Measurements from ENCODE around the gene GRM7.

GRCh38 chr3:7545334-7545733 is 684.4 kb downstream of the GRM7 start:
- no peak for TF ChIP-seq CREB1 (CRISPR knock-in tag; IDR thresholded peaks at IDR 0.05; ENCODE audit: low read depth)
- no peak for TF ChIP-seq CTCF (conservative IDR thresholded peaks at IDR 0.05; ENCODE audit: low read depth in 2 of 2)
- TF ChIP-seq EZH2phosphoT487 (IDR thresholded peaks at IDR 0.05; ENCODE audit: unreplicated experiment): no peak
- no peak for TF ChIP-seq NANOG (IDR thresholded peaks at IDR 0.05; ENCODE audit: borderline replicate concordance)
- no peak for TF ChIP-seq ZNF331 (CRISPR knock-in tag; IDR thresholded peaks at IDR 0.05; ENCODE audit: low read depth)
- no peak for TF ChIP-seq POLR2AphosphoS5 (IDR thresholded peaks at IDR 0.05; ENCODE audit: low read depth)
- TF ChIP-seq EZH2 (IDR thresholded peaks at IDR 0.05; ENCODE audit: low read depth, unreplicated experiment): no peak
- no peak for TF ChIP-seq REST (IDR thresholded peaks at IDR 0.05; ENCODE audit: unreplicated experiment)
- no peak for TF ChIP-seq ZNF114 (CRISPR knock-in tag; IDR thresholded peaks at IDR 0.05)
- TF ChIP-seq JUNB (IDR thresholded peaks at IDR 0.05; ENCODE audit: unreplicated experiment): no peak
